Choroid plexus epithelial cell (primary cell): ENCODE results near the gene SLC6A7.

Experiments used
- DNase-seq: peaks from one replicate; pipeline ENCODE4 v3.0.0-alpha.2; 2010; ENCODE audit warnings: low read depth
- H3K4me3 ChIP-seq: 2 replicates; pipeline ENCODE4 v1.5.1; 2011; ENCODE audit warnings: low read depth, mild to moderate bottlenecking, control low read depth, low read length, moderate library complexity
- TF ChIP-seq, protein P1 (sequence below): conservative IDR thresholded peaks from 2 replicates; pipeline ENCODE4 v1.5.1; 2011; ENCODE audit warnings: low read depth, mild to moderate bottlenecking, control low read depth, inconsistent platforms, low read length, moderate library complexity

Gene SLC6A7

GRCh38 chr5:150143350-150144245 lies 46.3 kb upstream of the SLC6A7 start:
- peak; percentile 87 for DNase-seq
- H3K4me3 ChIP-seq = no peak overlapping the region
- TF ChIP-seq, protein P1, sequence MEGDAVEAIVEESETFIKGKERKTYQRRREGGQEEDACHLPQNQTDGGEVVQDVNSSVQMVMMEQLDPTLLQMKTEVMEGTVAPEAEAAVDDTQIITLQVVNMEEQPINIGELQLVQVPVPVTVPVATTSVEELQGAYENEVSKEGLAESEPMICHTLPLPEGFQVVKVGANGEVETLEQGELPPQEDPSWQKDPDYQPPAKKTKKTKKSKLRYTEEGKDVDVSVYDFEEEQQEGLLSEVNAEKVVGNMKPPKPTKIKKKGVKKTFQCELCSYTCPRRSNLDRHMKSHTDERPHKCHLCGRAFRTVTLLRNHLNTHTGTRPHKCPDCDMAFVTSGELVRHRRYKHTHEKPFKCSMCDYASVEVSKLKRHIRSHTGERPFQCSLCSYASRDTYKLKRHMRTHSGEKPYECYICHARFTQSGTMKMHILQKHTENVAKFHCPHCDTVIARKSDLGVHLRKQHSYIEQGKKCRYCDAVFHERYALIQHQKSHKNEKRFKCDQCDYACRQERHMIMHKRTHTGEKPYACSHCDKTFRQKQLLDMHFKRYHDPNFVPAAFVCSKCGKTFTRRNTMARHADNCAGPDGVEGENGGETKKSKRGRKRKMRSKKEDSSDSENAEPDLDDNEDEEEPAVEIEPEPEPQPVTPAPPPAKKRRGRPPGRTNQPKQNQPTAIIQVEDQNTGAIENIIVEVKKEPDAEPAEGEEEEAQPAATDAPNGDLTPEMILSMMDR = no peak

- TF ChIP-seq, protein P1 = no peak
- DNase-seq = peak; percentile 90
- H3K4me3 ChIP-seq = peak overlapping the region; percentile 24
Observed at GRCh38 chr5:150144246-150144801, 45.5 kb upstream of the SLC6A7 start.

DNA sequence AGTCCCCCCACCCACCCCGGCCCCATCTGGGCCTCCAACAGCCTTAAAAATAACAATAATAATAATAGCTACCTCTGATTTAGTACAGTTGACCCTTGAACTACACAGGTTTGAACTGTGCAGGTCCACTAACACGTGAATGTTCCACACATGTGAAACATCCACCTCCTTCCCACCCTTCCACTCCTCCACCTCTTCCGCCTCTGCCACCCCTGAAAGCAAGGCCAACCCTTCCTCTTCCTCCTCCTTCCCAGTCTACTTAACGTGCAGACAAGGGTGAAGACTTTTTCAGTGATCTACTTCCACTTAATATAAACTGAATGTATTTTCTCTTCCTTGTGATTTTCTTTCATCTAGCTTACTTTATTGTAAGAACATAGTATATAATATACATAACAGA lies 45.0 kb upstream of the SLC6A7 start:
- no peak overlapping the region for H3K4me3 ChIP-seq
- TF ChIP-seq, protein P1 = no peak
- no peak for DNase-seq

DNA sequence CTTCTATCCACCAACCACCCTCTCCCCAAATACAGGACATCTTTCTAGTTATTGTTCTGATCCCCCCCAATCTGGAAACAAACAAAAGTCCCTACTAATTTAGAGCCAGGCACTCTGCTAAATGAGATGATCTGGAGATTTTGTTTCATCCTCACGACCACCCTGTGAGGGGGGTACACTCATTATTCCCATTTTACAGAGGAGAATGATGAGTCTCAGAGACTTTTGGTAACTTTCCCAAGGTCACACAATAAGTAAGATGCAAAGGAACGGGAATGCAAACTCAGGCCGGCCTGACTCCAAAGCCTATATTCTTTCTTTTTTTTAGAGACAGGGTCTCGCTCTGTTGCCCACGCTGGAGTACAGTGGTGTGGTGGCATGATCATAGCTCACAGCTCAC lies 43.6 kb upstream of the SLC6A7 start:
- no peak overlapping the region for H3K4me3 ChIP-seq
- TF ChIP-seq, protein P1 = no peak
- DNase-seq = no peak

- TF ChIP-seq, protein P1 = no peak
- H3K4me3 ChIP-seq = no peak overlapping the region
- DNase-seq = no peak
Observed at GRCh38 chr5:150146862-150147601, 42.8 kb upstream of the SLC6A7 start.

GRCh38 chr5:150147670-150148069 lies 42.2 kb upstream of the SLC6A7 start:
- H3K4me3 ChIP-seq = no peak overlapping the region
- TF ChIP-seq, protein P1 = no peak
- DNase-seq = no peak
